Thymus (tissue), 11 donors: ENCODE results near the gene NIPAL1. TPM values are rescaled to one million over a fixed set of nuclear protein-coding genes. Genes with fewer than 3 reads are reported as not detected.

Source experiments
- DNase-seq, 9 donors: peaks; one replicate each; pipeline ENCODE4 v3.0.0-alpha.2; 2013; ENCODE audit warnings: low spot score in 9 of 9, low read depth in 6 of 9, missing footprints in 1 of 9
- H3K27ac ChIP-seq, 2 donors: one replicate each; pipeline ENCODE4 v1.5.1; 2013; ENCODE audit warnings: control low read depth in 1 of 2, low read depth in 1 of 2, low read length in 1 of 2, mild to moderate bottlenecking in 1 of 2, moderate library complexity in 1 of 2
- H3K27me3 ChIP-seq, 2 donors: one replicate each; pipeline ENCODE4 v1.5.1; 2013; ENCODE audit warnings: low read length in 1 of 2; ENCODE audit not compliant: control insufficient read depth in 2 of 2, insufficient read depth in 1 of 2
- H3K36me3 ChIP-seq, 2 donors: one replicate each; pipeline ENCODE4 v1.5.1; 2013; ENCODE audit warnings: low read length in 1 of 2, mild to moderate bottlenecking in 1 of 2, moderate library complexity in 1 of 2; ENCODE audit not compliant: control insufficient read depth in 2 of 2, insufficient read depth in 2 of 2
- H3K4me1 ChIP-seq, 2 donors: one replicate each; pipeline ENCODE4 v1.5.1; 2013; ENCODE audit warnings: low read length in 2 of 2; ENCODE audit not compliant: control insufficient read depth in 2 of 2, insufficient read depth in 2 of 2
- H3K4me3 ChIP-seq, 2 donors: one replicate each; pipeline ENCODE4 v1.5.1; 2013; ENCODE audit warnings: low read length in 2 of 2, control low read depth in 1 of 2, mild to moderate bottlenecking in 1 of 2
- H3K9me3 ChIP-seq, 2 donors: one replicate each; pipeline ENCODE4 v1.5.1; 2013; ENCODE audit warnings: low read length in 1 of 2, mild to moderate bottlenecking in 1 of 2; ENCODE audit not compliant: control insufficient read depth in 2 of 2, insufficient read depth in 1 of 2
- WGBS: extraction: QIAGEN DNeasy Blood & Tissue Kit; methylation state at CpG from one replicate; pipeline ENCODE4 v1.1.7; 2013; 5-methylcytosine and 5-hydroxymethylcytosine counted together
- polyA plus RNA-seq: library from polyadenylated mRNA; stranded (reverse); fragments of 200-250 nt; gene quantifications from one replicate; pipeline ENCODE4 v1.2.3, GENCODE V29; 2013
- total RNA-seq: library from RNA; stranded (reverse); fragments of 120-200 nt; gene quantifications from one replicate; pipeline ENCODE4 v1.2.4, GENCODE V29; 2013
- donor health status: healthy.

NIPAL1 gene
- total and polyA plus RNA-seq, 2 donors, result 0.47 to 0.73 TPM

- Histone ChIP-seq H3K9me3 (no peaks in the 10 kb centered on the region), H3K27ac (no peak overlapping the region), H3K27me3 (no peaks in the 10 kb centered on the region), H3K4me3 (no peak overlapping the region), H3K36me3 (peaks cover 0 to 3% of the 10 kb centered on the region in 2 donors), H3K4me1 (no peaks in the 10 kb centered on the region)
- 97% methylated on average over 1 of the region's 1 CpG for WGBS
- DNase-seq, result no peak
Observed at GRCh38 chr4:48065587-48066052, 49.0 kb downstream of the NIPAL1 start.

GRCh38 chr4:48067536-48067935 lies 51.0 kb downstream of the NIPAL1 start:
- Histone ChIP-seq H3K36me3 (peaks cover 0 to 3% of the 10 kb centered on the region in 2 donors), H3K27ac (no peak overlapping the region), H3K4me3 (no peak overlapping the region), H3K9me3 (no peaks in the 10 kb centered on the region), H3K4me1 (no peaks in the 10 kb centered on the region), H3K27me3 (no peaks in the 10 kb centered on the region)
- DNase-seq, result no peak
- 98% methylated on average over 9 of the region's 9 CpGs for WGBS

DNA sequence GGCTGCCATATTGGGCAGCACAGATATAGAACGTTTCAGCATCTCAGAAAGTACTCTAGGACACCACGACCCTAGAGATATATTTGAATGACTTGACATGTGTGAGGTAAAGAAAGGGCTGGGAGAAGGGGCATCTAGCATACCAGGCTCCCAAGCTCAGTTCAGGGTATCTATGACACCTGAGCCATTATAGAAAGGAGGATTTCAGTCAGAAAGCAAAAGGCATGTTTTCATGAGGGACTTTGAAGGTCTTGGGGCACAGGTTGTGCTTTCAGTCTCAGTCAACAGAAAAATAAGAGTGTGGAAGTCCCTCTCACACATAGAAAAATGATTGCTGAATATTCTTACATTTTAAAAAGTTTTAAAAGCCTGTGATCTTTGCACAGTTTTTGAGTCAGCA lies 51.6 kb downstream of the NIPAL1 start:
- Histone ChIP-seq H3K27ac (no peak overlapping the region), H3K9me3 (no peaks in the 10 kb centered on the region), H3K27me3 (no peaks in the 10 kb centered on the region), H3K36me3 (peaks cover 0 to 3% of the 10 kb centered on the region in 2 donors), H3K4me1 (no peaks in the 10 kb centered on the region), H3K4me3 (no peak overlapping the region)
- WGBS, result 96% methylated on average over 2 of the region's 2 CpGs
- no peak for DNase-seq

GRCh38 chr4:48069026-48069425 lies 52.5 kb downstream of the NIPAL1 start:
- 76% methylated on average over 2 of the region's 2 CpGs for WGBS
- H3K27me3 ChIP-seq, result no peaks in the 10 kb centered on the region
- no peak overlapping the region for H3K4me3 ChIP-seq
- no peaks in the 10 kb centered on the region for H3K4me1 ChIP-seq
- H3K9me3 ChIP-seq, result no peaks in the 10 kb centered on the region
- no peak overlapping the region for H3K27ac ChIP-seq
- DNase-seq, result no peak
- H3K36me3 ChIP-seq, result peaks cover 0 to 3% of the 10 kb centered on the region in 2 donors

DNA sequence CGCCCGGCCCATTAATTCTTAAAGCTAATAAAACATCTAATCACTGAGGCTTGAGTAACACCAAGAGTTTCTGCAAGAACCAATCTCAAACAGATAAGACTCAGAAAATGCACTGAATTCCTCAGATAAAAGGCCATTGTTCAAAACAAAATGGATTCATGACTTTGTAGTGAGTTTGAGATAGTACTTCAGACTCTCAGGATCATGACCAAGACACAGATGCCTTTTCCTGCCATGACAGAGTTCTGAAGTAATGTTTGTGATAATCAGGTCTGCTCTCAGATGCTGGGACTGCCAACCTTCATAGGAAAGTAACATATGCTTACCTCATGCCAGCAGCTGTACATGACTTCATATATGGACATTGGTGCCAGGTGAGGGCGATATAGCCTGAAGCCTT lies 54.6 kb downstream of the NIPAL1 start:
- no peaks in the 10 kb centered on the region for H3K4me1 ChIP-seq
- H3K4me3 ChIP-seq, result no peak overlapping the region
- H3K27ac ChIP-seq, result no peak overlapping the region
- no peak for DNase-seq
- H3K9me3 ChIP-seq, result no peaks in the 10 kb centered on the region
- no peaks in the 10 kb centered on the region for H3K27me3 ChIP-seq
- H3K36me3 ChIP-seq, result peaks cover 0 to 3% of the 10 kb centered on the region in 2 donors
- WGBS, result over 99% methylated on average over 3 of the region's 3 CpGs

DNA sequence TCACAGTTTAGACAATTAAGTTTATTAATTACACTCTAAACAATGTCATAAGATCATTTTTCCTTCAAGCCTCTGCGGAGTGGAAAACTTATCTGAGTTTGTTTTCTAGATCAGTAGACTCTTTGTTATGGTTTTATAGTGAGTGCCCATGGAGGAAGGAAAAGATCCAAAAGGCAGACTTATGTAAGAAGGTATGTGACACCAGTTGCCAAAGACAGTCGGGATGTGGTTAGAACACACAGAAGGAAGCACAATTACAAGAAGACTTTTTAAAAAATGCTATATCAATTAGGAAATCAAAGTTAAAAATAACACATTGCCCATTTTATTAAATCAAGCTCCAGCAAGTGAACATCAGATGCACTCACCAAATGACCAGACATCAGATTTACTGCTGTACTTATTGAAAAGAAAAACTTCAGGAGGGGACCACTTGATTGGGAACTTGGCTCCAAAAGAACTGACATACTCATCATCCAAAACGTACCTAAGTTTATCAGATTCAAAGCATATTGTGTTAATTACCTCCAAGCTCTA lies 57.1 kb downstream of the NIPAL1 start:
- no peak overlapping the region for H3K27ac ChIP-seq
- H3K9me3 ChIP-seq, result no peaks in the 10 kb centered on the region
- no peaks in the 10 kb centered on the region for H3K4me1 ChIP-seq
- H3K4me3 ChIP-seq, result no peak overlapping the region
- no peaks in the 10 kb centered on the region for H3K27me3 ChIP-seq
- 92% methylated on average over 3 of the region's 3 CpGs for WGBS
- no peaks in the 10 kb centered on the region for H3K36me3 ChIP-seq
- no peak for DNase-seq

- H3K9me3 ChIP-seq, result no peaks in the 10 kb centered on the region
- DNase-seq, result no peak
- no peaks in the 10 kb centered on the region for H3K36me3 ChIP-seq
- no peak overlapping the region for H3K27ac ChIP-seq
- H3K27me3 ChIP-seq, result no peaks in the 10 kb centered on the region
- no peaks in the 10 kb centered on the region for H3K4me1 ChIP-seq
- 100% methylated on average over 1 of the region's 1 CpG for WGBS
- H3K4me3 ChIP-seq, result no peak overlapping the region
Observed at GRCh38 chr4:48074657-48075056, 58.1 kb downstream of the NIPAL1 start.

DNA sequence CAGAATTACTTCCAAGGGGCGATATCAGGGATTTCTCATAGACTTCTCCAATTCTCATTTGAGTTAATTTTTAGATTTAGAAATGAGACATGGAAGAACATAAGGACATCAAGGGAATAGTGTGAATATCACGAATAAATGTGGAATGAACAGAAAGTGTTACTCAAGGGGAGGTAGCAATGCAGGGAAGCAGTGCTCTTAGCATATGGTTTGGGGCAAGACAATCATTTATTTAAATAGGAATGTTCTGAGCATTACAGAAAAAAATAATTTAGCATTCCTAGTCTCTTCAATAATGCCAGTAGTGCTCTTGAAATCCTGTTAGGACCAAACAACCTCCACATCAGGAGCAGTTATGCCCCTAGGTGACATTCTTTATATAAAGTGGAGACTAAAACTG lies 61.9 kb downstream of the NIPAL1 start:
- no peaks in the 10 kb centered on the region for H3K27me3 ChIP-seq
- no peaks in the 10 kb centered on the region for H3K36me3 ChIP-seq
- no peak for DNase-seq
- no peaks in the 10 kb centered on the region for H3K9me3 ChIP-seq
- WGBS, result 96% methylated on average over 2 of the region's 2 CpGs
- no peak overlapping the region for H3K27ac ChIP-seq
- H3K4me3 ChIP-seq, result no peak overlapping the region
- no peaks in the 10 kb centered on the region for H3K4me1 ChIP-seq

GRCh38 chr4:48078862-48079655 lies 62.5 kb downstream of the NIPAL1 start:
- H3K27ac ChIP-seq, result no peak overlapping the region
- H3K27me3 ChIP-seq, result no peaks in the 10 kb centered on the region
- no peaks in the 10 kb centered on the region for H3K4me1 ChIP-seq
- H3K36me3 ChIP-seq, result no peaks in the 10 kb centered on the region
- H3K9me3 ChIP-seq, result no peaks in the 10 kb centered on the region
- 94% methylated on average over 5 of the region's 5 CpGs for WGBS
- no peak overlapping the region for H3K4me3 ChIP-seq
- no peak for DNase-seq
